Fibroblast of lung (primary cell): ENCODE data around the gene STK11.

Experiments
- CTCF ChIP-seq, 2 donors: IDR thresholded peaks in 1 of 2; conservative IDR thresholded peaks in 1 of 2; 1 replicate in 1 of 2; 2 replicates in 1 of 2; pipeline ENCODE4 v1.5.1; 2011 to 2012; ENCODE audit warnings: low read length in 2 of 2, control low read depth in 1 of 2, inconsistent platforms in 1 of 2, low read depth in 1 of 2, mild to moderate bottlenecking in 1 of 2
- EZH2 ChIP-seq: IDR thresholded peaks from 2 replicates; pipeline ENCODE4 v1.5.1; 2012; ENCODE audit warnings: low read length, control low read depth, mild to moderate bottlenecking; ENCODE audit errors: missing control alignments

GRCh38 chr19:1216756-1217155 lies 11.2 kb downstream of the STK11 start:
- no peak for TF ChIP-seq CTCF (conservative IDR thresholded peaks at IDR 0.05 in 1 of 2, IDR thresholded peaks at IDR 0.05 in 1 of 2; ENCODE audit: low read depth in 1 of 2, low read length in 2 of 2)
- no peak for TF ChIP-seq EZH2
